Endothelial cell of umbilical vein (primary cell): ENCODE measurements around the gene MCRIP2.

Experiments
- CTCF ChIP-seq, 2 donors: IDR thresholded peaks; 1 replicate in 1 of 2; 2 replicates in 1 of 2; pipeline ENCODE4 v1.5.1; 2011; ENCODE audit warnings: low read length in 2 of 2, mild to moderate bottlenecking in 2 of 2, moderate library complexity in 2 of 2, control low read depth in 1 of 2, inconsistent platforms in 1 of 2, low read depth in 1 of 2; ENCODE audit not compliant: insufficient read depth in 1 of 2; ENCODE audit errors: extremely low read depth in 1 of 2
- POLR2A ChIP-seq: IDR thresholded peaks from 2 replicates; pipeline ENCODE4 v1.6.1; 2012; ENCODE audit warnings: low read depth, mild to moderate bottlenecking, control low read depth, low read length

GRCh38 chr16:591892-592517, 49.6 kb upstream of the MCRIP2 start:
- no peak for TF ChIP-seq POLR2A
- TF ChIP-seq CTCF (IDR thresholded peaks at IDR 0.05; ENCODE audit: extremely low read depth in 1 of 2, insufficient read depth in 1 of 2, low read depth in 1 of 2, low read length in 2 of 2): no peak
